Prostate gland (tissue), 2 donors: ENCODE measurements around the gene SMAD7.

ENCODE experiments used
- POLR2A ChIP-seq: fragments of 450-650 bp; IDR thresholded peaks from one replicate; pipeline ENCODE4 v1.6.1; 2016; ENCODE audit warnings: antibody characterized with exemption, mild to moderate bottlenecking
- POLR2AphosphoS5 ChIP-seq: sonication (generic); formaldehyde crosslinking; IDR thresholded peaks from one replicate; pipeline ENCODE4 v1.6.1; 2017; ENCODE audit warnings: antibody characterized with exemption
- TF ChIP-seq, protein P1 (sequence below), 4 experiments: fragments of 200-600 bp in 2 of 4; fragments of 450-650 bp in 2 of 4; sonication (generic) in 2 of 4; IDR thresholded peaks; 1 replicate in 3 of 4; 2 replicates in 1 of 4; pipeline ENCODE4 v1.5.1; 2016 to 2019; ENCODE audit warnings: antibody characterized with exemption in 4 of 4, mild to moderate bottlenecking in 2 of 4, moderate library complexity in 2 of 4

DNA sequence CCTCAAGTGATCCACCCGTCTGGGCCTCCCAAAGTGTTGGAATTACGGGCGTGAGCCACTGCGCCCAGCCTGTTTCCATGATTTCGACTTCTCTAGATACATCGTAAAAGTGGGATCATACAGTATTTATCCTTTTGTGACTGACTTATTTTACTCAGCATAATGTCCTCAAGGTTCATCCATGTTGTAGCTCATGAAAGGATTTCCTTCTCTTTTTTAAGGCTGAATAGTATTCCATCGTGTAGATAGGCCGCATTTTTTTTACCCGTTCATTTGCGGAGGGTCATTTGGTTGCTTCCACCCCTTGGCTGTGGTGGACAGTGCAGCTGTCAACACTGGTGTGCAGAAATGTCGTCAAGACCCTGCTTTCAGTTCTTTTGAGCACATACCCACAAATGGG lies 48.8 kb upstream of the SMAD7 start:
- TF ChIP-seq, protein P1, sequence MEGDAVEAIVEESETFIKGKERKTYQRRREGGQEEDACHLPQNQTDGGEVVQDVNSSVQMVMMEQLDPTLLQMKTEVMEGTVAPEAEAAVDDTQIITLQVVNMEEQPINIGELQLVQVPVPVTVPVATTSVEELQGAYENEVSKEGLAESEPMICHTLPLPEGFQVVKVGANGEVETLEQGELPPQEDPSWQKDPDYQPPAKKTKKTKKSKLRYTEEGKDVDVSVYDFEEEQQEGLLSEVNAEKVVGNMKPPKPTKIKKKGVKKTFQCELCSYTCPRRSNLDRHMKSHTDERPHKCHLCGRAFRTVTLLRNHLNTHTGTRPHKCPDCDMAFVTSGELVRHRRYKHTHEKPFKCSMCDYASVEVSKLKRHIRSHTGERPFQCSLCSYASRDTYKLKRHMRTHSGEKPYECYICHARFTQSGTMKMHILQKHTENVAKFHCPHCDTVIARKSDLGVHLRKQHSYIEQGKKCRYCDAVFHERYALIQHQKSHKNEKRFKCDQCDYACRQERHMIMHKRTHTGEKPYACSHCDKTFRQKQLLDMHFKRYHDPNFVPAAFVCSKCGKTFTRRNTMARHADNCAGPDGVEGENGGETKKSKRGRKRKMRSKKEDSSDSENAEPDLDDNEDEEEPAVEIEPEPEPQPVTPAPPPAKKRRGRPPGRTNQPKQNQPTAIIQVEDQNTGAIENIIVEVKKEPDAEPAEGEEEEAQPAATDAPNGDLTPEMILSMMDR (IDR thresholded peaks at IDR 0.05) = no peak
- TF ChIP-seq POLR2AphosphoS5 (no peak), POLR2A (no peak)
